ENCODE measurements around the gene MERTK. TPM values are rescaled to one million over a fixed set of nuclear protein-coding genes. Genes with fewer than 3 reads are reported as not detected.

MERTK gene
- total RNA-seq, 4 donors from 2014 or later, result 5.5 to 6.7 (median 5.7) TPM

DNA sequence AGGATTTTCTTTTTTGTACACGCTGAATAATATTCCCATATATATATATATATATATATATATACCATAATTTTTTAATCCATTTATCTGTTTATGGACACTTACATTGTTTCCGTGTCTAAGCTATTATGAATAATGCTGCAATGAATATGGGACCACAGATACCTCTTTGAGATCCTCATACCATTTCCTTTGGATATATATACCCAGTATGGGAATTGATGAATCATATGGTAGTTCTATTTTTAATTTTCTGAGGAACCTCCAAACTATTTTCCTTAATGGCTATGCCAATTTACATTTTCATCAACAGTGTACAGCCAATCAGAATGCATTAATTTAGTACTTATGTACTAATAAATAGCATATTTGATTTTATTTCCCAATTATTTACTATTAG, 53.1 kb downstream of the MERTK start:
- WGBS, result 90% methylated on average over 2 of the region's 2 CpGs
- H3K4me1 ChIP-seq, result peaks cover 22% of the 10 kb centered on the region
- no peak for TF ChIP-seq EP300 (IDR thresholded peaks at IDR 0.05)
- no peak for TF ChIP-seq POLR2AphosphoS5 (IDR thresholded peaks at IDR 0.05)
- TF ChIP-seq POLR2A (IDR thresholded peaks at IDR 0.05), result no peak
- TF ChIP-seq, protein P1, sequence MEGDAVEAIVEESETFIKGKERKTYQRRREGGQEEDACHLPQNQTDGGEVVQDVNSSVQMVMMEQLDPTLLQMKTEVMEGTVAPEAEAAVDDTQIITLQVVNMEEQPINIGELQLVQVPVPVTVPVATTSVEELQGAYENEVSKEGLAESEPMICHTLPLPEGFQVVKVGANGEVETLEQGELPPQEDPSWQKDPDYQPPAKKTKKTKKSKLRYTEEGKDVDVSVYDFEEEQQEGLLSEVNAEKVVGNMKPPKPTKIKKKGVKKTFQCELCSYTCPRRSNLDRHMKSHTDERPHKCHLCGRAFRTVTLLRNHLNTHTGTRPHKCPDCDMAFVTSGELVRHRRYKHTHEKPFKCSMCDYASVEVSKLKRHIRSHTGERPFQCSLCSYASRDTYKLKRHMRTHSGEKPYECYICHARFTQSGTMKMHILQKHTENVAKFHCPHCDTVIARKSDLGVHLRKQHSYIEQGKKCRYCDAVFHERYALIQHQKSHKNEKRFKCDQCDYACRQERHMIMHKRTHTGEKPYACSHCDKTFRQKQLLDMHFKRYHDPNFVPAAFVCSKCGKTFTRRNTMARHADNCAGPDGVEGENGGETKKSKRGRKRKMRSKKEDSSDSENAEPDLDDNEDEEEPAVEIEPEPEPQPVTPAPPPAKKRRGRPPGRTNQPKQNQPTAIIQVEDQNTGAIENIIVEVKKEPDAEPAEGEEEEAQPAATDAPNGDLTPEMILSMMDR (IDR thresholded peaks at IDR 0.05), result no peak
- peaks cover 16% of the 10 kb centered on the region for H3K36me3 ChIP-seq
- H3K9me3 ChIP-seq, result no peaks in the 10 kb centered on the region
- no peaks in the 10 kb centered on the region for H3K27me3 ChIP-seq
- no peak overlapping the region for H3K27ac ChIP-seq
- H3K4me3 ChIP-seq, result no peak overlapping the region
- no peak for DNase-seq (ENCODE audit: low spot score in 2 of 2)

DNA sequence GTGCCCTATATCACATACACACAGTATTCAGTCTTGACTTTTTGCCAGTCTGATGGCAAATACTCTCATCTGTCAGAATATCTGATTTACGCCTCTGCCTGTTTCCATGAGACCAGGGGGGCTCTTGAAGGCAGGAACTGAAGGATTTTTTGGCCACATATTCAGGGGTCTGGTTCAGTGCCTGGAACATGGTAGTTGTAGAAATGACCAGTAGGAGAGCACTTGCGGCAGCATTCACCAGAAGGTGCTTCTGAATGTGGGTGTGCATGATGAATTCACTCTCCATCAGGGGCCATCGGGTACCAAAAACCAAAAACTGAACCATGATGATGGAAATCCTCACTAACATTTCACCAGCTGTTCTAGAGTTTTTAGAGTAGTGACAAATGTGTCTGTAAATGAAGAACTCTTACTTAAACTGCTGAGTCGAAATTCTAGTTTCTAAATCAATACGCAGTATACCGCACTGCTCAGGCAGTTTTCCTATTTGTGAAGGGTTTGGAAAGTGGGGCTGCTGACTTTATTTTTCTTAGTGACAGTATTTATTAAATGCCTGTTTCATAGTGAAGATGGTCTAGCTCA, 54.6 kb downstream of the MERTK start:
- 92% methylated on average over 6 of the region's 6 CpGs for WGBS
- no peak for DNase-seq (ENCODE audit: low spot score in 2 of 2)

DNA sequence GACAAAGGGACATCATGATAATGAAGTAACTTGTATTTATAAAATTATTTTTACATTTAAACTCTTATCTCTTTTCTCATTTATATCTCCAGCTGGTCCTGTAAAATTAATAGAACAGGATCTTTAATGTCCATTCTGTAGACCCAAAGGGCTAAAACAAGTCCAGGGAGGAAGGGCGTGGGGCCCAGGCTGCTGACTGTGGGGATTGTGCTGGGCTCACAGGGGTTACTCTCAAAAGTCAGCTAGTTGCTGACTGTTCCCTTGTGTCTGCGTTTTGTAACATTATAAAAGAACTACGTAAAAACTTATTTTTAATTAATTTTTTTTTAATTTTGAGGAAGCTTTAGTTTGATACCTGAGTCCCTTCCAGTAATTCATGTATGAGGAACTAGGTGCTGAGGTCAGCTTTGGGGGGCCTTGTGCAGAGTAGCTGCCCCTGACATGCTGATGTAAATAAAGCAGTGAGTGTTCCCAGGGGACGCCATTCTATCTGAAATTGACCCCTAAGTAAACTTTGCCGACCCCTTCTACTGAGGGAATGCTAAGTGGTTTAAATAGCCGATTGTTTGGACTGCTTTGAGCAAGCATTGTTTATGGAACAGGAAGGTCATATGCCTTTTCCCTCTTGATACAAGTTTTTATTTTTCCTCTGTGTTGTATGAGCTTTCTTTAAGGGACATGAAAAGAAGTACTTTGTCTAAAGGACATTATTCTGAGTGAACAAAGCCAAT, 56.4 kb downstream of the MERTK start:
- H3K27ac ChIP-seq, result peak overlapping the region; percentile 11

More for the DNA sequence above, 54.6 kb downstream of the MERTK start:
- H3K9me3 ChIP-seq, result no peaks in the 10 kb centered on the region
- no peak for TF ChIP-seq POLR2AphosphoS5 (IDR thresholded peaks at IDR 0.05)
- TF ChIP-seq, protein P1 (IDR thresholded peaks at IDR 0.05), result no peak
- no peak for TF ChIP-seq POLR2A (IDR thresholded peaks at IDR 0.05)
- no peak for TF ChIP-seq EP300 (IDR thresholded peaks at IDR 0.05)
- H3K27ac ChIP-seq, result no peak overlapping the region
- no peaks in the 10 kb centered on the region for H3K27me3 ChIP-seq
- no peak overlapping the region for H3K4me3 ChIP-seq
- peaks cover 17% of the 10 kb centered on the region for H3K4me1 ChIP-seq
- H3K36me3 ChIP-seq, result peaks cover 9% of the 10 kb centered on the region

DNA sequence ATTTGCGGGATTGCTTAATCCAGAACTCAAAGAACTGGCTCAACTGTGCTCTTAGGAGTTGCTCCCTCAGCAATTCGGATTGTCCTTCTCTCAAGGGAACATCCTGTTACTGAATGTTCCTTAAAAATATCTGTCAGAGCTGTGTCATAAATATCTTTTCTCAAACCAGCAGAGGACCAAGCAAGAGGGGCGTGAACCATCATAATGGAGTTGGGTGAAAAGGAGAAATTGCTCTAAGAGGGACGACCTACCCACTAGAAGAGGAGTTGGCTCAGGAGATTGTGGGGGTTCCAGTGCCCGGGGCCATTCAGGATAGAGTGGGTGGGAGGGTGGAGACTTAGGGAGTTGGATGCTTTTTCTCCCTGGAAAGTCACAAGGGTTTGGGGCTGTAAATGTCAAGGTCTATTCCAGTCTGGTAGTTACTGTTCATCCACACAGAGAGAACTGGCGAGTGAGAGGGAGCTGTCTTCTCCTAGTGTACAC, 59.5 kb downstream of the MERTK start:
- peak in 2 of 3 donors; percentile 56 to 68 for TF ChIP-seq POLR2AphosphoS5 (IDR thresholded peaks at IDR 0.05)
- TF ChIP-seq POLR2A (IDR thresholded peaks at IDR 0.05), result no peak
- H3K4me3 ChIP-seq, result no peak overlapping the region
- peaks cover 31% of the 10 kb centered on the region for H3K4me1 ChIP-seq
- H3K9me3 ChIP-seq, result no peaks in the 10 kb centered on the region
- no peaks in the 10 kb centered on the region for H3K36me3 ChIP-seq
- WGBS, result 53% methylated on average over 6 of the region's 6 CpGs
- no peaks in the 10 kb centered on the region for H3K27me3 ChIP-seq
- no peak for DNase-seq (ENCODE audit: low spot score in 2 of 2)
- H3K27ac ChIP-seq, result peak overlapping the region; percentile 91

More for the DNA sequence above, 56.4 kb downstream of the MERTK start:
- peaks cover 31% of the 10 kb centered on the region for H3K4me1 ChIP-seq
- no peaks in the 10 kb centered on the region for H3K27me3 ChIP-seq
- TF ChIP-seq POLR2A (IDR thresholded peaks at IDR 0.05), result no peak
- TF ChIP-seq, protein P1 (IDR thresholded peaks at IDR 0.05), result no peak
- TF ChIP-seq EP300 (IDR thresholded peaks at IDR 0.05), result no peak
- TF ChIP-seq POLR2AphosphoS5 (IDR thresholded peaks at IDR 0.05), result no peak
- H3K4me3 ChIP-seq, result no peak overlapping the region
- 67% methylated on average over 6 of the region's 6 CpGs for WGBS
- no peaks in the 10 kb centered on the region for H3K36me3 ChIP-seq
- no peaks in the 10 kb centered on the region for H3K9me3 ChIP-seq
- no peak for DNase-seq (ENCODE audit: low spot score in 2 of 2)

DNA sequence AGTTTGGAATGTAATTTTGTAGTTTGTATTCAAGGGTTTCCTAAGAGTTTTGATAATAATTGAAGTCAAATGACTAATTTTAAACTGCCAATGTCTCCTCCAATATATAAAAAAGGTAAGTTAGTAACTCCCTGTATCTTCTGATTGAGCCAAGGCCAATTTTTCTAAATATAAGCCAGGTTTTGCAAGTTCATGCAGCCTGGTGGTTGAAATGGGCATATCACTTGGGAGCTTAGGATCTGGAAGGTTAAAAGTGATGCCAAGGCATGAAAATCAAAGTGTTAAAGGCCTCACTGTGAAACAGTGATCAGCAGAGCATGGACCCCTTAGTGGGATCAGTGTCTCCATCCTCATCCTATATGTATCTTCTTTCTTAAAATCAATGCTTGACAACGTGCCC, 60.5 kb downstream of the MERTK start:
- H3K36me3 ChIP-seq, result no peaks in the 10 kb centered on the region
- H3K9me3 ChIP-seq, result no peaks in the 10 kb centered on the region
- peaks cover 31% of the 10 kb centered on the region for H3K4me1 ChIP-seq
- peak overlapping the region; percentile 91 for H3K27ac ChIP-seq
- no peaks in the 10 kb centered on the region for H3K27me3 ChIP-seq
- TF ChIP-seq, protein P1 (IDR thresholded peaks at IDR 0.05), result peak; percentile 6 to 21
- no peak for TF ChIP-seq EP300 (IDR thresholded peaks at IDR 0.05)
- no peak overlapping the region for H3K4me3 ChIP-seq
- DNase-seq (ENCODE audit: low spot score in 2 of 2), result no peak
- 79% methylated on average over 1 of the region's 1 CpG for WGBS

Data from suprapubic skin (tissue), 4 donors.